ENCODE data around the gene PANK2.
"Not testable (repeated sequence)": the region's sequence is repeated elsewhere in the genome, so short reads cannot be mapped to it uniquely, and the experiment has no call there.

PANK2 gene

DNA sequence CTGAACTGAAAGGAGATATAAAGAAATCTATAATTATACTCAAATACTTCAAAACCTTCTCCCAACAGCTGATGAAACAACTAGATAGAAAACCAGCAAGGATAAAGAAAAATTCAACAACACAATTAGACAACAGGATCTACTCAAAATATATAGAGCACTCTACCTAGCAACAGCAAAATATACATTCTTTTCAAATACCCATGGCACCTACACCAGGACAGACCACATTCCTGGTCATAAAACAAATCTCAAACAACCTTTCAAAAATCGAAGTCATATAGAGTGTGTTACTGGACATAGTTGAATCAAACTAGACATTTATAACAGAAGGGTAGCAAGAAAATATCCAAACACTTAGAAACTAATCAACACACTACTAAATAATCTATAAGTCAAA lies 83.0 kb downstream of the PANK2 start:
- Histone ChIP-seq H4K20me1 (ENCODE audit: insufficient read depth, low read length) (no peaks in the 10 kb centered on the region), H3K9me2 (ENCODE audit: low read depth, low read length) (no peaks in the 10 kb centered on the region), H3K4me3 (ENCODE audit: low read depth, low read length, poor library complexity, severe bottlenecking) (no peak overlapping the region), H3K36me3 (ENCODE audit: insufficient read depth, low read length) (no peaks in the 10 kb centered on the region), H3K9ac (ENCODE audit: low read length) (no peak overlapping the region), H3K4me2 (ENCODE audit: low read length) (no peak overlapping the region), H2AFZ (ENCODE audit: low read length) (no peak overlapping the region), H3K79me2 (ENCODE audit: insufficient read depth, low read length) (no peaks in the 10 kb centered on the region), H3K27me3 (ENCODE audit: insufficient read depth, low read length) (no peaks in the 10 kb centered on the region), H3K4me1 (ENCODE audit: insufficient read depth, low read length, severe bottlenecking) (no peaks in the 10 kb centered on the region), H3K9me3 (ENCODE audit: low read length) (no peaks in the 10 kb centered on the region), H3K27ac (ENCODE audit: low read depth, low read length, poor library complexity, severe bottlenecking) (no peak overlapping the region), H3F3A (ENCODE audit: insufficient read depth, low read length) (no peaks in the 10 kb centered on the region)
- TF ChIP-seq CTCF (IDR thresholded peaks at IDR 0.05; ENCODE audit: low read length): no peak

DNA sequence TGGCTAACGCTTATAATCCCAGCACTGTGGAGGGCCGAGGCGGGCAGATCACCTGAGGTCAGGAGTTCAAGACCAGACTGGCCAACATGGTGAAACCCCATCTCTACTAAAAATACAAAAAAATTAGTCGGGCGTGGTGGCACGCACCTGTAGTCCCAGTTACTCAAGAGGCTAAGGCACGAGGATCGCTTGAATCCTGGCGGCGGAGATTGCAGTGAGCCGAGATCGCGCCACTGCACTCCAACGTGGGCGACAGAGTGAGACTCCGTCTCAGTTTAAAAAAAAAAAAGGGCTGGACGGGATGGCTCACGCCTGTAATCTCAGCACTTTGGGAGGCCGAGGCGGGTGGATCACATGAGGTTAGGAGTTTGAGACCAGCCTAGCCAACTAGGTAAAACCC lies 83.4 kb downstream of the PANK2 start:
- H3K9ac ChIP-seq (ENCODE audit: low read length); H3K27ac ChIP-seq (ENCODE audit: low read depth, low read length, poor library complexity, severe bottlenecking); H3K36me3 ChIP-seq (ENCODE audit: insufficient read depth, low read length); H3F3A ChIP-seq (ENCODE audit: insufficient read depth, low read length); H3K9me2 ChIP-seq (ENCODE audit: low read depth, low read length); H2AFZ ChIP-seq (ENCODE audit: low read length); H3K9me3 ChIP-seq (ENCODE audit: low read length); H3K4me3 ChIP-seq (ENCODE audit: low read depth, low read length, poor library complexity, severe bottlenecking); H4K20me1 ChIP-seq (ENCODE audit: insufficient read depth, low read length); H3K4me1 ChIP-seq (ENCODE audit: insufficient read depth, low read length, severe bottlenecking); H3K79me2 ChIP-seq (ENCODE audit: insufficient read depth, low read length); H3K4me2 ChIP-seq (ENCODE audit: low read length); H3K27me3 ChIP-seq (ENCODE audit: insufficient read depth, low read length): not testable (repeated sequence)

- H3K9ac ChIP-seq (ENCODE audit: low read length): no peak overlapping the region
Measured at GRCh38 chr20:3973705-3974104, 84.5 kb downstream of the PANK2 start.

DNA sequence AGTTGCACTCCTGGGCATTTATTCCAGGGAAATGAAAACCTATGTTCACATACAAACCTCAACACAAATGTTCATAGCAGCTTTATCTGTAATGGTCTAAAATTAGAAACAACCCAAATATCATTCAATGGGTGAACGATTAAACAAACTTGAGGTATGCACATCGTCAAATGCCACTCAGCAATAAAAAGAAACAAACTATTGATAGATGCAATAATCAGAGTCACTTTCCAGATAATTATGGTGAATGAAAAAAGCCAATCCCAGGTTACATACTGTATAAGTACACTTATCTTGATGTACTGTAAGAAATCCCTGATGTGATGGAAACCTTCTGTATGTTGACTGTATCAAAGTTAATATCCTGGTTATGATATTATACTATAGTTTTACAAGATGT lies 87.3 kb downstream of the PANK2 start:
- no peak overlapping the region for H3K27ac ChIP-seq (ENCODE audit: low read depth, low read length, poor library complexity, severe bottlenecking)
- H4K20me1 ChIP-seq (ENCODE audit: insufficient read depth, low read length): no peaks in the 10 kb centered on the region
- TF ChIP-seq EZH2 (IDR thresholded peaks at IDR 0.05; ENCODE audit: borderline replicate concordance, low read length): no peak
- no peak for TF ChIP-seq CTCF (IDR thresholded peaks at IDR 0.05; ENCODE audit: low read length)
- no peak overlapping the region for H2AFZ ChIP-seq (ENCODE audit: low read length)
- H3K4me2 ChIP-seq (ENCODE audit: low read length): no peak overlapping the region
- H3K79me2 ChIP-seq (ENCODE audit: insufficient read depth, low read length): no peaks in the 10 kb centered on the region
- H3K9me3 ChIP-seq (ENCODE audit: low read length): no peaks in the 10 kb centered on the region
- H3K4me1 ChIP-seq (ENCODE audit: insufficient read depth, low read length, severe bottlenecking): peaks cover 12% of the 10 kb centered on the region
- H3K27me3 ChIP-seq (ENCODE audit: insufficient read depth, low read length): no peaks in the 10 kb centered on the region
- H3F3A ChIP-seq (ENCODE audit: insufficient read depth, low read length): no peaks in the 10 kb centered on the region
- H3K36me3 ChIP-seq (ENCODE audit: insufficient read depth, low read length): no peaks in the 10 kb centered on the region
- no peak overlapping the region for H3K4me3 ChIP-seq (ENCODE audit: low read depth, low read length, poor library complexity, severe bottlenecking)
- H3K9ac ChIP-seq (ENCODE audit: low read length): no peak overlapping the region
- no peaks in the 10 kb centered on the region for H3K9me2 ChIP-seq (ENCODE audit: low read depth, low read length)

More at GRCh38 chr20:3973705-3974104, 84.5 kb downstream of the PANK2 start:
- H3K9me2 ChIP-seq (ENCODE audit: low read depth, low read length): no peaks in the 10 kb centered on the region
- H3K4me1 ChIP-seq (ENCODE audit: insufficient read depth, low read length, severe bottlenecking): no peaks in the 10 kb centered on the region
- no peak overlapping the region for H3K4me2 ChIP-seq (ENCODE audit: low read length)
- H3F3A ChIP-seq (ENCODE audit: insufficient read depth, low read length): no peaks in the 10 kb centered on the region
- no peak for TF ChIP-seq EZH2 (IDR thresholded peaks at IDR 0.05; ENCODE audit: borderline replicate concordance, low read length)
- TF ChIP-seq CTCF (IDR thresholded peaks at IDR 0.05; ENCODE audit: low read length): no peak
- no peak overlapping the region for H3K4me3 ChIP-seq (ENCODE audit: low read depth, low read length, poor library complexity, severe bottlenecking)
- H3K9me3 ChIP-seq (ENCODE audit: low read length): no peaks in the 10 kb centered on the region
- no peaks in the 10 kb centered on the region for H3K79me2 ChIP-seq (ENCODE audit: insufficient read depth, low read length)
- no peak overlapping the region for H2AFZ ChIP-seq (ENCODE audit: low read length)
- no peaks in the 10 kb centered on the region for H3K36me3 ChIP-seq (ENCODE audit: insufficient read depth, low read length)
- no peaks in the 10 kb centered on the region for H4K20me1 ChIP-seq (ENCODE audit: insufficient read depth, low read length)
- no peaks in the 10 kb centered on the region for H3K27me3 ChIP-seq (ENCODE audit: insufficient read depth, low read length)
- H3K27ac ChIP-seq (ENCODE audit: low read depth, low read length, poor library complexity, severe bottlenecking): no peak overlapping the region
